Stromal cell of bone marrow (primary cell): ENCODE measurements around the gene FOXF2.
"Not testable (repeated sequence)": the region's sequence is repeated elsewhere in the genome, so short reads cannot be mapped to it uniquely, and the experiment has no call there.

Experiments used
- DNase-seq: peaks from one replicate; pipeline ENCODE4 v3.0.0-alpha.2; 2012; ENCODE audit warnings: low read depth

The FOXF2 gene

DNA sequence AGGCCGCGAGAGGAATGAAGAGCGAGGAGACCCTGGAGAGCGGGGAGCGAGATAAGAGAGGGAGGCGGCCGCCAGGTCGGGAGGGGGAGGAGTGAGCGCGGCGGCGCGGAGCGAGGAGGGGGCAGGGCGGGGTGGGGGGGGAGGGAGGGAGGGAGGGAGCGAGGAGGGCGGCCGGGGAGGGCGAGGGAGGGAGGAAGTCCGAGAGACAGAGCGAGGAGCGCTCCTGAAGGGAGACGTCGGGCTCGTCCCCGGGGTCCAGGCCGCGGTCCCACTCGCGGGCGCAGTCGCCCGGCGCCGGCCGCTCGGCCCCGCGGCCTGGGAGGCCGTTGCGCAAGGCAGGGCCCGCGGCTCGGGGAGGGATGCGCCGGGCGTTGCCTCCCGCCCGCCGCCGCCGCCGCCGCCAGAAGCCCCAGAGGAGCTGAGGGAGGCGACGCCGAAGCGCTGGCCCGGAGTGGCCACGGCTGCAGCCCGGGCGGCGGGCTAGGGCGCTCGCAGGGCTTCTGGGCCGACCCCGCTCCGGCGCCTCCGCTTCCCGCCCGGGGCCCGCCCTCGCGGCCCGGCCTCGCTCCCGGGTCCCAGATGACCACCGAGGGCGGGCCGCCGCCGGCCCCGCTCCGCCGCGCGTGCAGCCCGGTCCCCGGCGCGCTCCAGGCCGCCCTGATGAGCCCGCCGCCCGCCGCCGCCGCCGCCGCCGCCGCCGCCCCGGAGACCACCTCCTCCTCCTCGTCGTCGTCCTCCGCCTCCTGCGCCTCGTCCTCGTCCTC, at the start of gene FOXF2:
Gene FOXF2 (plus strand): TSS at position 208 of the 764 bp plus-strand sequence. CDS start 372 bp downstream, at position 580.
- DNase-seq: no peak

DNA sequence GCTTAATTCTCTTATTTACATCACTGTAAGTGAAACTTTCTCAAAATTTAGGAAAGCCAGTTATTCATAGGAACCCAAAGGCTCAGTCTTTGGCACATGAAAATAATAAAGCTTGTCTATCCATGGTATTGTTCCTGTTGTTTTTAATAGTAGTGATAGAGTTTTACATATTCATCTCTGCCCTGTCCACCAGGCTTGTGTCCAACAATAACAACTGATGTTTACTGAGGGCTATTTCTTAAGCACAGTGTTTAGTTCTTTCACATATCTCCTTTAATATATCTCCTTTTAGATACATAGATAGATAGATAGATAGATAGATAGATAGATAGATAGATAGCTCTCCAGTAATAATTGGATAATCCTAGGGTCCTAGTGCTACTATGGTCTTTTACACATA, 43.3 kb upstream of the FOXF2 start:
- no peak for DNase-seq

DNA sequence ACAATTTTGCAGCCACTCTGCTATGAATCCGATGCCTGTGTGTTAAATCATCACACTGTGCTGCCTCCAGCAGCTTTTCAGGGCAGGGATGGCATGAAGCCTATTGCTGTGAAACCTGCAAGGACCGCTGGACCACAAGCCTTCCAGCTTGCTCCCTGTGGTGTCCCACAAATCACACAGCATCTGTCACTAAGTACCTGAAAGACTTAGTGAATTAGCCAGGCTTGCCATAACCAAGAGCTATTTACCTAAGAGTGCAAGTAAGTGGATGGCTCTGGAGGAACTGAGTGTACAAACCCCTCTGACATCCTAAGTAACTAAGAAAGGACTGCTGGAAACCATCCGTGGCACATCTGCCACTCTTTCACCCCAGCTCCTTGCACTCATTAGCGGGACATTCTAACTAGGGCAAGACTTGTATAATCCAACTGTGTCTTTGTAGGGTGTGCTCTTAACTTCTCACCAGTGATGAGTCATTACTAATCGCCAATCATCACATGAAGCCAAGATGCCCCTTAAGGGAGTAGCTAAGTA, 42.8 kb upstream of the FOXF2 start:
- DNase-seq: no peak

DNA sequence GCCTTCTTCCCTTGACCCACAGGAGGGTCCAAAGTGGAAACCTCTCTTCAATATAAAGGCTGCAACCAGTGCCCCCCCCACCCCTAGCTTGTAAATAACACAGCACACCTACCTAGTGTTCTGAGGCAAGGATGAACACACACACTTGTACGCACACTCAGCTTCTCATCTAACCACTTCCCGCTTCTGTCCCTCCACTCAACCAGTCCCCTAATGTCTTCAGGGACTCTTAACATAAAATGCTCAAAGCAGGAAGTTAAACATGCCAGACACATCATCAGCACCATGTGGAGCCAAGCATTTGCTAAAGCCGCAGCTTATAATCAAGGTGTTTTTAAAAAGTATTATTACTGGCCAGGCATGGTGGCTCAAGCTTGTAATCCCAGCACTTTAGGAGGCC, 42.2 kb upstream of the FOXF2 start:
- DNase-seq: no peak

DNA sequence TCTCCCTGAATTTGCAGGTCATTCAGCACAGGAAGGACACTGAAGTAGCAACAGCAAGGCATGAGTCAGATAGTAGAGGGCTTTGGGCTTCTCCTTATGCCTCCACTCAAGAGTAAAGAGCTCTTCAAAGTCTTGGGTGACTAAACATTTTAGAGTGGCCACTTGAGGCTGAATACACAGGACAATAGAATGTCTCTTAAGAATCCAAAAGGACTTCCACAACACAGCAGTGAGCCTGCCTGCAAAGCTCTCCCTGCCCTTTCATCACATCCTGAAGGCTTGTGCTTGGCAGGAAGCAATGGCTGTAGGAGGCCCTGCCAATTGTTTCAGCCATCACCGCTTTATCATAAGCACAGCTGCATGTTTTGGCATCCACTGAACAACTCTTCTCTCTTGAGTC, 40.7 kb upstream of the FOXF2 start:
- no peak for DNase-seq

DNA sequence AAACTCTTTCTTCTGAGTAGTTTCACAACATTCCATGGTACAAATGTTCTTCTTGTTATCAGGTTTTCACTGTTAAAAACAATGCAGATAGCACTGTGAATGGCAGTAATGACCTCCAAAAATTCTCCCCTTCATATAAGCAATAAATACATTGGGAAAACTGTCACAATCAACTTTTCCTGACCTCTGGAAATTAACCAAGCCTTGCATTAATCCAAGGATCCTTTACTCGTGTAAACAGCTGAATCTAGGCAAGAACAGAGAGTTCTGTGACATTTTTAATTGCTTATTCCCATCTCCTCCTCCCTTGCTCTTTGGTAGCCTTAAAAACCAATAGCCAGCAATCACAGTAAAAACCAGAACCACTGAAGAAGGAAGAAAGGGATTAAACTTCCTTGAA, 39.7 kb upstream of the FOXF2 start:
- no peak for DNase-seq

DNA sequence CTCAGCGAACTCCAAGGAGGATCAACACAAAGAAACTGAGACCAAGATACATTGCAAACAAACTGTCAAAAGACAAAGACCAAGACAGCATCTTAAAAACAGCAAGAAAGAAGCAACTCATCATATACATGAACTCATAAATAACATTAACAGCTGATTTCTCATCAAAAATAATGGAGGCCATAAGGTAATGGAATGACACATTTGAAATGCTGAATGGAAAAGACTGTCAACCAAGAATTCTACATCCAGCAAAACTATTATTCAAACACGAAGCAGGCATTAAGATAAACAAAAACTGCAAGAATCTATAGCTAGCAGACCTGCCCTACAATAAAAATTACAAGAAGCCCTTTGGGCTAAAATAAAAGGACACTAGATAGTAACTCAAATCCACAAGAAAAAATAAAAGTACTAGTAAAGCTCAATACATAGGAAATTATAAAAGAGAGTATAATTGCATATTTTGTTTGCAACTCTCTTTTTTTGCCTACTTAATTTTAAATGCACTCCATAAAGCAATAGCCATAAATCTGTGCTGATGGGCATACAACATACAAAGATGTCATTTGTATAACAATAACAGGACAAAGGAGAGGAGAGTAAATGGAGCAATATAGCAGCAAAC, 37.9 kb upstream of the FOXF2 start:
- no peak for DNase-seq

DNA sequence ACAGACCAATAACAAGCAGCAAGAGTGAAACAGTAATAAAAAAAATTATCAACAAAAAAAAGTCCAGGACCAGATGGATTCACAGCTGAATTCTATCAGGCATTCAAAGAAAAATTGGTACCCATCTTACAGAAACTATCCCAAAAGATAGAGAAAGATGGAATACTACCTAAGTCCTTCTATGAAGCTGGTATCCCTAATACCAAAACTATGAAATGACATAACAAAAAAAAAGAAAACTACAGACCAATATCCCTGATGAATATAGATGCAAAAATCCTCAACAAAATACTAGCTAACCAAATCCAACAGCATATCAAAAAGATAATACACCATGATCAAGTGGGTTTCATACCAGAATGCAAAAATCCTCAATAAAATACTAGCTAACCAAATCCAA, 34.3 kb upstream of the FOXF2 start:
- not testable (repeated sequence) for DNase-seq

DNA sequence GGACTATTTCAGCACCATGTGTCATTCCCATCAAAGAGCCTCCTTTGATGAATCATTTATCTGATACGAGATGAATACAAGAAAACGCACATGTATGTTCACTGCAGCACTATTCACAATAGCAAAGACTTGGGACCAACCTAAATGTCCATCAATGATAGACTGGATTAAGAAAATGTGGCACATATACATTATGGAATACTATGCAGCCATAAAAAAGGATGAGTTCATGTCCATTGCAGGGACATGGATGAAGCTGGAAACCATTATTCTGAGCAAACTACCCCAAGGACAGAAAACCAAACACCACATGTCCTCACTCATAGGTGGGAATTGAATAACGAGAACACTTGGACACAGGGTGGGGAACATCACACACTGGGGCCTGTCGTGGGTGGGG, 27.7 kb upstream of the FOXF2 start:
- DNase-seq: not testable (repeated sequence)

DNA sequence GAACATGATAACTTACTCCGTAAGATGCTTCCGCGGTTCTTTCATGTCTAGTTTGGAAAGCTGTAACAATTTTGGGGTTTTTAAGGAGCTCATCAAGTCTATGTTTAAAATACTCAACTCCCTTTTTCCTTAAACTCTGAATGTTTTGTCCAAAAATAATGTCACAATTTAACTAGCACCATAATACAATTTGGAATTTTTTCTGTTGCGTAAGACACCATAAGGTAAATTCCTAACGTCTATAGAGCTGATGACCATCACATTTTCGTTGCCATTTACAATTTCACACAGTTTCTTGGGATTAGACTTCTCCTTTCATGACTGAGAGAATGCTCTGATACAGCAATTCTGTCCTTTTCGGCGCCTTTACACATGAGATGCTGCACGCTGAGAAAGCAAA, 26.7 kb upstream of the FOXF2 start:
- no peak for DNase-seq

DNA sequence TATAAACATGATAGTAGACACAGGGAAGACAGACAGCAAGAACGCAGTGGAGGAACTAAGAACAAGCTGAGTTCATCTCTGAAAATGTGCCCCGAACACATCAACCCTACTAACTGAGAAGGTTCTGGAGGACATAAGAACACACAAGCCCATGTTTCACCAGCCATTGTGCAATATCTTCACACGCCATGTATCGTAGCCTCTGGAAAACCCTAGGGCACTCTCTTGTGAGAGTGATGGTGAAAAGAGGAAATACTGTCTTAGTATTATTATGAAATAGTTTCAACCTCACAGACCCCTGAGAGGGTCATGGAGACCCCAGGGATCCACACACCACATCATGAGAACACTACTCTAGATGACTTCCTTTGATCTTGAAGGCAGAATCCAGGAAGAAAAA, 26.1 kb upstream of the FOXF2 start:
- DNase-seq: no peak

DNA sequence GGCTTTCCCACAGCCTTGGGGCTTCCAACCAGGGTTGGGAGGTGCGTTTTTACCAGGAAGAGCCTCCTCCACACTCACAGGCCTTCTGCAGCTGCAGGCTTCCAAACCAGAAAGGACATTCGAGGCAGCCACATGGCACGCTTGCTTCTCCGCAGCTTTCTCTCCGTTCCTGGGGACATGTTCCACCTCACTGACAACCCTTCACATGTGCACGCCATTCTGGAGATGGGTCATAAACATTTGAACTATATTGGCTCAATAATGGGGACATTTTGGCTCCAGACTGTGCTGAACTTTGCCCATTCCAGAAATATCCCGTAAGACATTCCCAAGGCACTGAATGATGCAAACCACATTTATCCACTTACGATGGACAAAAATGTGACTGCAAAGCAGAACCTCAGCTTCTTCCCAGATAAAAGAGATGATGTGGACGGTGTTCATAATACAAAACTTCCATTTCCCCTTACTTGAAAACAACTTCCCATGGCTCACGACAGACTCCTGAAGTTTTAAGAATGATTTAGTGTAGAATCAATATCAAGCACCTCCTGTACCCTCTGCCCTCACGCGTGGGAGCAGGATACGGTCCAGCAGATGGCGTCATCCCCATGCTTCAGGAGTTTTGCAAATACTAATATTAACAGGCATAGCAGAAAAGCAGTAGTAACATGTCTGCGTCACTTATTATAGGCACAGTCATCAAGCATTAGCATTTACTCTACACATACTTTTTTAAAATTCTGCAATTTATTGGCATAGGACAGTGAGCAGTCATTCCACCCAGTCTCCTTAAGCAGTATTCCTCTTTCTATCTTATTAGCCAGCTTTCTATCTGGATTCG, 25.4 kb upstream of the FOXF2 start:
- DNase-seq: no peak

DNA sequence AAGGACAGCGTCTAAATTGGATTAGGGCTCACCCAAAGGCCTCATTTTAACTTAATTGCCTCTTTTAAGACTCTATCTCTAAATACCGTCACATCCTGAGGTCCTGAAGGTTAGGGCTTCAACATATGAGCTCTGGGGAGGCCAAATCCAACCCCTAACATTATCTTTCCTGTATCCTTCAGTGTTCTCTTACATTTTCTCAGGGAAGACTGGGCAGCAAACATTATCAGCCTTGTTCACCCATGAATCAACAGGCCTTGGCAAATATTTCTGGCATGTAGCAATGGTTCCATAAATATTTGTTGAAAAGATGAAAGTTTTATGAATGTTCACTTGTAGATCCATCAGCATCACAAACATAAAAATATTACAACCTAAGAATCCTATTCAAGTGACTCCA, 24.6 kb upstream of the FOXF2 start:
- no peak for DNase-seq

DNA sequence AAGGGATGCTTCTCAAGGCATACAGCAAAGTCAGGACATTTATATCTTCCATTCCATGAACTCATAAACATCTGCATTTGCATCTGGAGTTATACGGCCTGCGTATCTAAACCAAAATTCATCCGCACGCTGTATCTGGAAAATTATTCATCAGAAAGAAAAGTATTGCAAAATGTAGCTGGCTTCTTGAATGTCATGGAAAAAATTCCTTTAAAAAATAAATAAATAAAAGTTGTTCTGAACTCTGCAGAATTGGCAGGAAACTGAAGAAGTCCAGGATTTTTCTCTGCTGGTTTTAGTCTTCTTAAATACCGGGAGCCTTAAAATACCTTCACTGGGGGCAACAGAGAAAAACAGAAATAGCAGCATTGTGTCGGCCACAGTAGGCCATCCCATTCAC, 23.7 kb upstream of the FOXF2 start:
- no peak for DNase-seq

DNA sequence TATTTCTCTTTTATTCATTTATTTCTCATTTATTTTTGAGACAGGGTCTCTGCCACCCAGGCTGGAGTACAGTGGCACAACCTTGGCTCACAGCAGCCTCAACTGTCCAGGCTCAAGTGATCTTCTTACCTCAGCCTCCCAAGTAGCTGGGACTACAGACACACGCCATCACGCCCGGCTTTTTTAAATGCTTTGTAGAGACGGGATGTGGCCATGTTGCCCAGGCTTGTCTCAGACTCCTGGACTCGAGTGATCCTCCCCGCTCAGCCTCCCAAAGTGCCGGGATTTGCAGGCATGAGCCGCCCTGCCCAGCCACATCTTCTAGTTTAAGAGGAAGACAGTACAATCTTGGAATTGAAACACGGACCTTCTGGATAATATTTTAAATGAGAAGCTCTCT, 21.6 kb upstream of the FOXF2 start:
- DNase-seq: no peak

DNA sequence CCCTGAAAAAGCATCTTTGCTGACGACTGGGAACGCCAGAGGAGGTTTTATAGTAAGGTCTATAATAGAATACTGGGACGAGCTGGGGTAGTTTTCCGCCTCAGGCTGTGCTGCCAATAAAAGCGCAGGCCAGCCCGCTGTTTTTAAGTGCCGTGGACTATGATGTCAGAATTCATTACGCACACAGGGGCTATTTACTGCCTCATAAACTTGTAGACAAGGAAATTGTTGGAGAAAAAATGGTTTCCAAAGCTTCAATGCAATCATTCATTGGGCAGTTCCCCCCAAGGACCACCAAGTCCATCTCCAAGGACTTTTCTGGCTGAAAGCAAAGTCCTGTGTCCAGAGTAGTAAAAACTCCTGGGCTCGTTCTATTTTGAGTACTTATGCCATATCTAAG, 20.4 kb upstream of the FOXF2 start:
- no peak for DNase-seq

DNA sequence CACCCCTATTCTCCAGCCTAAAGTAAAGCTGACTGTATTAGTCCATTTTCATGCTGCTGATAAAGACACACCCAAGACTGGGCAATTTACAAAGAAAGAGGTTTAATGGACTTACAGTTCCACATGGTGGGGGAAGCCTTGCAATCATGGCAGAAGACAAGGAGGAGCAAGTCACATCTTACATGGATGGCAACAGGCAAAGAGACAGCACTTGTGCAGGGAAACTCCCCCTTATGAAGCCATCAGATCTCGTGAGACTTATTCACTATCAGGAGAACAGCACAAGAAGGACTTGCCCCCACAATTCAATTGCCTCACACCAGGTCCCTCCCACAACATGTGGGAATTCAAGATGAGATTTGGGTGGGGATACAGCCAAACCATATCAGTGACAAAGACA, 19.7 kb upstream of the FOXF2 start:
- DNase-seq: not testable (repeated sequence)

DNA sequence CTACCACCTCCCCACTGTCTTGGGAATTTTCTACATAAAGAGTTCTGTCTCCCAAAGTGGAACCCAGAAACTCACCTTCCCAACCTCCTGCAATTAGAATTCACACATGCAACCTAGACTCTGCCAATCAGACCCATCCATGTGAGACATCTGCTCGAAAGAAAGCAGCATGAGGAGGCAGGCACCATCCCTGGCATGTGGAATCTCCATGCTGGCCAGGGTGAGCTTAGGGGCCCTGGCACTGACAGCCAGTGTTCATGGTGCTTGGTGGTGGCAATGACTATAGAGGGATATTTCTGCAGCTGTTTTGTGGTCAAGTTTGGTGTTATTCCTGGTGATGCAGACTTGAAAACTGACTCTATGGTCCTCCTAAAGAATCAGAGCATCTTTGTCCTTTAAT, 17.4 kb upstream of the FOXF2 start:
- no peak for DNase-seq

DNA sequence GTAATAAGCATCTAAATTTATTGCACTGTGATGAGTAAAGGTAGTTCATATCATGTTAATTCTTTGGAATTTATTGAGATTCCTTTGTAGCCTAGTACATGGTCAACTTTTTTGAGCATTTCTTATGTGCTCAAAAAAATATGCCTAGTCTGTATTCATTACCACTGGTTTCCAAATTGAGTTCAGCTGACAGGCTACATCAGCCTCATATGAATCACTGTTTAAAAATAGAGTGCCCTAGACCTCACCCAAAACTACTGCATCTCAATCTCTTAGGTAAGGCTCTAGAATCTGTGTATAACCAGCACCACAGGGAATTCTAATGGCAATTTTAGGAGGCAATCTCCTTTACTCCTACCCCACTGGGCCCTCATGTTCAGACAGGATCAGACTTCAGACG, 16.7 kb upstream of the FOXF2 start:
- DNase-seq: no peak

DNA sequence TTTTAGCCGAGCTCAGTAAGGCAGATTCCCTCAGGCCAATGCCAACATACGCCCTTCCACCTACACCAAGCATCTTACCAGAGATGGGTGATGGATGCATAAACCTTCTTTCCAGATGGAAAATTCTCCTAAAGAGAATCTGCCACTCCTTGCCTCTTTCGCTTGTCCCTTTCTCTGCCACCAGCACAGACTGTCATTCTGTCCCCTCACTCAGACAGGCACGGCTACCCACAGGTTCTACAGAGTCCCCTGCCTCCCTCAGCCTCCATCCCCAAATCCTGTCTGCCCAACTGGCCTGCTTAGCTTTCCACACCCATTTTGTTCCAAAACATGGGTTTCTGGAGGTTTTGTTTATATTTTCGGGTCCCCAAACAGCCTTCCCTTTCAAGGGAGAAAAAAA, 12.7 kb upstream of the FOXF2 start:
- no peak for DNase-seq

DNA sequence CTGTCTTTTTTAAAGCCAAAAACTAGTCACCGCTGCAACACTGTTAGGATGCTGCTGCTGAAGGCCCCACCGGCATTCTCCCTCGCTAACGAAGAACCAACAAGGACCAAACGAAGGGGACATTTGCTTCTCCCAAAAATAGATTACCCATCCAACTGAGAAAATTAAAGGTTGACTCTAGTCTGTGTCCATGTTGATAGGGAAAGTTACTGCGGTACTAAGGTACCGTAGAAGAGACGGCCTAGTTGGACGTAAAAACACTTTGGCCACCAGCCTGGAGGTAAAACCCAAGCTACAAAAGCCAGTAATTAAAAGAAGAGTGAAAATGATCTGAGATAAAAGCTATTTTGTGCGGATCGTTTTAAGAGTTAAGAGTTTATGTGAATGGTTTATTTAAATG, 11.8 kb upstream of the FOXF2 start:
- DNase-seq: no peak

DNA sequence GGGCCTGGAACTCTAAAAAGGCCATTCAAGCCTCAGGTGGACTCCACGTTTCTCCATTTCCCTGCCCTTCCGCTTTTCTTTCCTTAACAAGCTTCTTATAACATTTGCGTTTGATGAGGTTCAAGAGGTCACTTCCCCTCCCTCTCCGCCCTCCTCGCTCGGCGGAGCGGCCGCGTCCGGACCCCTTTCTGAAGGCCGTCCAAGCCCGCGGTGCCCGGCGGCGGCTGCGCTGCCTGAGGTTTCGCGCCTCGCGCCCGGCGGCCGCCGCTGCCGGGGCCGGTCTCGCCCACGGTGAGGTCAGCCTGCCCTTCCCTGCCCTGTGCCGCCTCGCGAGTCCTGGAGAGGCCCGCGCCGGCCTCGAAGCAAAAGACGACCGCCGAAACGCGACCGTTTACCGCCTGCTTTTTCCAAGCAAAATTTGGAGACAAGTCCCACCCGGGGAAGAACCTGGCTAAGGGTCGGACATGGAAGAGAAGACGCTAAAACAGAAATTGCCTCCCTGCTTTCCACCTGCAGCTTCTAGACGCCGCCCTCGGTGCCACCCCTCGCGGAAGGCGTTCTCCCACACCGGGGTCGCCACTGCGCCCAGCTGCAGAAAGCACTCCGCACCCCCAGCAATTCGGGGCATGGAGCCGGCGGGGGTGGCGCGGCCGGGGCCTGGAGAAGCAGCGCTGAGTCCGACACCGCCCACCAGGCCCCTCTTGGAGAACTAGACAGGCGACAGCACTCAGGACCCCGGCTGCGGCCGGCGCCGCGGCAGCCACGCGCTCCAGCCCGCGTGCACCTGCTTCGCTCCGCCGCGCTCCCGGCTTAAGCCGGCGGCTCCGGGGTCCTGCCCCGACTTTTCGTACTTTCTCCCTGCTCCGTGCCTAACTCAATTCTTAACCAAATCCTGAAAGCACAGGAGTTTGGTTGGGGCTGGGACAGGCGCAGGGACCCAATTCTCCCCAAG, 11.0 kb upstream of the FOXF2 start:
- no peak for DNase-seq
